ENCODE data around the gene SLC17A5. TPM values are rescaled to one million over a fixed set of nuclear protein-coding genes. Genes with fewer than 3 reads are reported as not detected.
"Not testable (repeated sequence)": the region's sequence is repeated elsewhere in the genome, so short reads cannot be mapped to it uniquely, and the experiment has no call there.

The SLC17A5 gene
- total RNA-seq, 2 donors from 2014 or later, result 4.8 to 6.4 TPM

DNA sequence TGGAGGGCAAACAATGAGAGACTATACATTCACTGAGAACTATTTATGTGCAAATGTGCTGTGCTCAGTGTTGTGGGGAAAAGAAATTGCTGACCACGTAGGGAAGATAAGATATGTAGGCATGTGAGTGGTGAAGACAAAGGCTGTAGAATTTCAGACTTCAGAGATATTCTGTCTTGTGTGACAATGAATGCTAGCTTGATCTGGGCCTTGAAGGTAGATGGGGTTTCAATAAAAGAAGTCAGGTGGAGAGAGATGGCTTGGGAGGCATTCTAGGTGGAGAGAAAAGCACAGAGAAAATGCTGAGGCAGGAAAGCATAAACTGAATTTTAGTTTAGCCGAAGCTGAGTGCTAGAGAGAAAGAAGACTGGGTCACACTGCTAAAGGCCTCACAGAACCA is 76.1 kb downstream of the SLC17A5 start:
- no peaks in the 10 kb centered on the region for H3K36me3 Mint-ChIP-seq (ENCODE audit: low read depth)
- no peak overlapping the region for H3K27ac Mint-ChIP-seq
- no peaks in the 10 kb centered on the region for H3K27me3 Mint-ChIP-seq
- no peak overlapping the region for H3K4me3 Mint-ChIP-seq
- peaks cover 6% of the 10 kb centered on the region for H3K4me1 Mint-ChIP-seq
- peaks cover 7% of the 10 kb centered on the region for H3K9me3 Mint-ChIP-seq
- no peak for ATAC-seq (replicated peaks)

DNA sequence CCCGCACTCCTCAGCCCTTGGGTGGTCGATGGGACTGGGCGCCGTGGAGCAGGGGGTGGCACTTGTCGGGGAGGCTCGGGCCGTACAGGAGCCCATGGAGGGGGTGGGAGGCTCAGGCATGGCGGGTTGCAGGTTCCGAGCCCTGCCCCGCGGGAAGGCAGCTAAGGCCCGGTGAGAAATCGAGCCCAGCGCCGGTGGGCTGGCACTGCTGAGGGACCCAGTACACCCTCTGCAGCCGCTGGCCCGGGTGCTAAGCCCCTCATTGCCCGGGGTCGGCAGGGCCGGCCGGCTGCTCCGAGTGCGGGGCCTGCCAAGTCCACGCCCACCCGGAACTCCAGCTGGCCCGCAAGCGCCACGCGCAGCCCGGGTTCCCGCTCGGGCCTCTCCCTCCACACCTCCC is 81.3 kb downstream of the SLC17A5 start:
- H3K4me1 Mint-ChIP-seq; H3K9me3 Mint-ChIP-seq; ATAC-seq (replicated peaks); H3K27ac Mint-ChIP-seq; H3K4me3 Mint-ChIP-seq; H3K36me3 Mint-ChIP-seq (ENCODE audit: low read depth); H3K27me3 Mint-ChIP-seq: not testable (repeated sequence)

DNA sequence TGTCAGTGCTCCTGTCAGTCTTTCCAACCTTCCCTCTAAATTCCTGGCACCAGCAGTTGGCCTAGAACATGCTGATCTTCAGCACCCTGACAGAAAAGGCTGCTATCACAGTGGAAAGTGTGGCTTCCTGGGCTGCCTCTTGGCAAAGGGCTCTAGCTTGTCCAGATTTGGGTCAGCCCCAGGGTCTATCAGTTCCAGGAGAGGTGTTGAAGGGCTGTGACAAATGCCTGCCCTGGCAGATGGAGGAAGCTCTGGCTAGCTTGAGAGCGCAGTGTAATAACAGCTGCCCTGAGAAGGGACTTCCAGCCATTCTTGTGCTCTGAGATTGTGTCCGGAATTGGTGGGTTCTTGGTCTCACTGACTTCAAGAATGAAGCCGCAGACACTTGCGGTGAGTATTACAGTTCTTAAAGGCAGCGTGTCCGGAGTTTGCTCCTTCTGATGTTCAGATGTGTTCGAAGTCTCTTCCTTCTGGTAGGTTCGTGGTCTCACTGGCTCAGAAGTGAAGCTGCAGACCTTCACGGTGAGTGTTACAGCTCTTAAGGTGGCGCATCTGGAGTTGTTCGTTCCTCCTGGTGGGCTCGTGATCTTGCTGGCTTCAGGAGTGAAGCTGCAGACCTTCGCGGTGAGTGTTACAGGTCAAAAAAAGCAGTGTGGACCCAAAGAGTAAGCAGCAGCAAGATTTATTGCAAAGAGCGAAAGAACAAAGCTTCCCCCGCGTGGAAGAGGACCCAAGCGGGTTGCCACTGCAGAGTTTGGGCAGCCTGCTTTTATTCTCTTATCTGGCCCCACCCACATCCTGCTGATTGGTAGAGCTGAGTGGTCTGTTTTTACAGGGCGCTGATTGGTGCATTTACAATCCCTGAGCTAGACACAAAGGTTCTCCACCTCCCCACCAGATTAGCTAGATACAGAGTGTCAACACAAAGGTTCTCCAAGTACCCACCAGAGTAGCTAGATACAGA is 82.3 kb downstream of the SLC17A5 start:
- not testable (repeated sequence) for H3K9me3 Mint-ChIP-seq; H3K27ac Mint-ChIP-seq; H3K36me3 Mint-ChIP-seq (ENCODE audit: low read depth); H3K4me1 Mint-ChIP-seq; H3K27me3 Mint-ChIP-seq
- ATAC-seq (replicated peaks), result peak; percentile 19
- H3K4me3 Mint-ChIP-seq, result peak overlapping the region; percentile 45

DNA sequence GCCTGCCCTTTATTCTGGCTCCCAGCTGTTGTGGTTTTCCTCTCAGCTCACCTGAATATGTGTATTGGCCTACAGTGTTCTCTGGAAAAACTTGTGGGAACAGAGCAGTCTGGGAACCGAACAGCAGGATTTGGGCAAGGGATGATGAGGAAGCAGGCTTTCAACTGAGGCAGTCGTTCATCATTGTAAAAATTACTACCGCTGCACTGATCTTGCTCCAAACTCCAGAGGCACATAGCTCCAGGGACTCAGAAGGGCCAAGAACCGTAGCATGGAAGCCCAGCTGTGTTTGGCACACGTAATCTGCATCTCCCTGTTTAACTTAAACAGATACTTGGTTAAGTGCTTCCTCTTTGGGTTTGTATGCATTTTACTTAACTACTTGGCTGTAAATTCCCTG is 84.7 kb downstream of the SLC17A5 start:
- Mint-ChIP-seq H3K4me3 (no peak overlapping the region), H3K27ac (no peak overlapping the region), H3K27me3 (no peaks in the 10 kb centered on the region), H3K36me3 (ENCODE audit: low read depth) (no peaks in the 10 kb centered on the region), H3K9me3 (no peaks in the 10 kb centered on the region), H3K4me1 (no peaks in the 10 kb centered on the region)
- no peak for ATAC-seq (replicated peaks)

DNA sequence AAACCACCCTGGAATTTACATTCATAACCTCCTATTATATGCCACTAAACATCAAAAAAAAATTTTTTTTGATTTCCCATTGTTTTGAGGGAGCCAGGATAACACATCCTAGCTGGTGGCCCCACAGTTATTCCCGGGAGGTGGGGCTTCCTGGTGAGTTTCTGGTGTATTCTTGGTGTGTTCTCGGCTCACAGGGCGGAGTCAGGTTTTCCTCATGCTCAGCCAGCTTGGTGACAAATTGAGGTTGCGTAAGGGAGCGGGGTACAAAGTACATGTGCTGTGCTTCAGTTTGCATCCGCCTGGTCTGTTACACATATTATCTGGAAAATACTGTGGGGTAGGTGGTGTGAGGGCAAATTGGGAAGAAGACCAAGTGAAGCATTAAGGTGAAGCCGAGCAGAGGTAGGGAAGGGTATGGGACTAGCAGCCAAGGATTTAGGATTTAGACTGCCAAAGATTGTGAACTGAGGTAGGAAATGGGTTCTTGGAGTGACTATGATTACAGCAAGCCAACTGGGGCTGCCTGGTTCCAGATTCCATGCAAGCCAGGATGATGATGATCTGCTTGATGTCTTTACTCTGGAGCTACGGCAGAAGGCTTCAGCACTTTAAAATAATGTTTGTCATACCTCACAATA is 86.7 kb downstream of the SLC17A5 start:
- no peak overlapping the region for H3K4me3 Mint-ChIP-seq

DNA sequence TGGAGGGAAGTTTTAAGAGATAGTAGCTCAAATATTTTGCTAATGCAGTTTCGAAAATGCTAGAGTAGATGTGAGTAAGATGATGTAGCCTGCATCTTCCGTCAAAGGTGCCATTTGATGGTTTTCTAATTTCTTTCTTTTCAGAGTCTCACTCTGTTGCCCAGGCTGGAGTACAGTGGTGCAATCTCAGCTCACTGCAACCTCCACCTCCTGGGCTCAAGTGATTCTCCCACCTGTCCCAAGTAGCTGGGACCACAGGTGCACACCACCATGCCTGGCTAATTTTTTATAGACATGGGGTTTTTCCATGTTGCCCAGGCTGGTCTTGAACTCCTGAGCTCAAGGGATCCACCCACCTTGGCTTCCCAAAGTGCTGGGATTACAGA is 87.3 kb downstream of the SLC17A5 start:
- H3K27me3 Mint-ChIP-seq; H3K36me3 Mint-ChIP-seq (ENCODE audit: low read depth); H3K4me1 Mint-ChIP-seq; H3K27ac Mint-ChIP-seq; ATAC-seq (replicated peaks); H3K9me3 Mint-ChIP-seq; H3K4me3 Mint-ChIP-seq: not testable (repeated sequence)

More for the DNA sequence above, 86.7 kb downstream of the SLC17A5 start:
- no peak overlapping the region for H3K27ac Mint-ChIP-seq
- no peaks in the 10 kb centered on the region for H3K4me1 Mint-ChIP-seq
- no peaks in the 10 kb centered on the region for H3K27me3 Mint-ChIP-seq
- H3K36me3 Mint-ChIP-seq (ENCODE audit: low read depth), result no peaks in the 10 kb centered on the region
- ATAC-seq (replicated peaks), result no peak
- no peaks in the 10 kb centered on the region for H3K9me3 Mint-ChIP-seq

DNA sequence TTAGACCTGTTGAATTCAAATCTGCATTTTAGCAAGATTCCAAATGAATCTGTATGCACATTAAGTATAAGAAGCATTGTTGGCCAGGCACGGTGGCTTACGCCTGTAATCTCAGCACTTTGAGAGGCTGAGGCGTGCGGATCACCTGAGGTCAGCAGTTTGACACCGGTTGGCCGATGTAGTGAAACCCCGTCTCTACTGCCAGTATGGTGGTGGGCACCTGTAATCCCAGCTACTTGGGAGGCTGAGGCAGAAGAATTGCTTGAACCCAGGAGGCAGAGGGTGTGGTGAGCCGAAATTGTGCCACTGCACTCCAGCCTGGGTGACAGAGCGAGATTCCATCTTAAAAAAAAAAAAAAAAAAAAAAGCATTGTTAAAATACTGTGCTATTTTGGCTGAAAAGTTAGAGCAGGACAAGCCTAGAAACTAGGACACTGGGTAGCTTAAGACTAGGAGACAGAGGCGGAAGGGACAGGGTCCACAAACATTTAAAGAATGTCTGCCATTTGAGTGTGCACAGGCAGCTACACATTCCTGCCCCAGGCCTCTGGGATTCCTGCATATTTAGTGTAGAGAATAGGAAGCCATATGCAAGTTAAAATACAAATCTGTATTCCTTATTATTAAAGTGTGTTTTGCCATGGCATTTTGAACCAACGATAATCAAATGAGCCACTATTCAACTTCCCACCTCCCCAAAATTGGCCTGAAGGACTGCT is 87.9 kb downstream of the SLC17A5 start:
- Mint-ChIP-seq H3K27me3 (no peaks in the 10 kb centered on the region), H3K36me3 (ENCODE audit: low read depth) (no peaks in the 10 kb centered on the region), H3K27ac (no peak overlapping the region), H3K4me3 (no peak overlapping the region), H3K4me1 (peaks cover 1% of the 10 kb centered on the region), H3K9me3 (no peaks in the 10 kb centered on the region)
- no peak for ATAC-seq (replicated peaks)

DNA sequence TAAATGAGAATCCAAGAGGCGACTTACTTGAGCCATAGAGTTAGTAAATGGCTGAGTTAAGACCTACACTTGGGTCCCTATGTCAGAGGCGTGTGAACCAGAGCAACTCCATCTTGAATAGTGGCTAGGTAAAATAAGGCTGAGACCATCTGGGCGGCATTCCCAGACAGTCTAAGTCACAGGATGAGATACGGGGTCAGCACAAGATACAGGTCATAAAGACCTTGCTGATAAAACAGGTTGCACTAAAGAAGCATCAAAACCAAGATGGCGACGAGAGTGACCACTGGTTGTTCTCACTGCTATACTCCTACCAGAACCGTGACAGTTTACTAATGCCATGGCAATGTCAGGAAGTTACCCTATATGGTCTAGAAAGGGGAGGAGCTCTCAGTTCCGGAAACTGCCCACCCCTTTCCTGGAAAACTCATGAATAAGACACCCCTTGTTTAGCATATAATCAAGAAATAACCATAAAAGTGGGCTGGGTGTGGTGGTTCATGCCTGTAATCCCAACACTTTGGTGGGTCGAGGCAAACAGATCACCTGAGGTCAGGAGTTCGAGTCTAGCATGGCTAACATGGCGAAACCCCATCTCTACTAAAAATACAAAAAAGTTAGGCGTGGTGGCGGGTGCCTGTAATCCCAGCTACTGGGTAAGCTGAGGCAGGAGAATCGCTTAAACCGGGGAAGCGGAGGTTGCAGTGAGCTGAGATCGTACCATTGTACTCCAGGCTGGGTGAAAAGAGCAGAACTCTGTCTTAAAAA is 89.0 kb downstream of the SLC17A5 start:
- Mint-ChIP-seq H3K27me3 (no peaks in the 10 kb centered on the region), H3K36me3 (ENCODE audit: low read depth) (no peaks in the 10 kb centered on the region), H3K9me3 (no peaks in the 10 kb centered on the region), H3K4me1 (peaks cover 5% of the 10 kb centered on the region), H3K4me3 (no peak overlapping the region), H3K27ac (peak overlapping the region; percentile 22)
- ATAC-seq (replicated peaks), result peak; percentile 18

DNA sequence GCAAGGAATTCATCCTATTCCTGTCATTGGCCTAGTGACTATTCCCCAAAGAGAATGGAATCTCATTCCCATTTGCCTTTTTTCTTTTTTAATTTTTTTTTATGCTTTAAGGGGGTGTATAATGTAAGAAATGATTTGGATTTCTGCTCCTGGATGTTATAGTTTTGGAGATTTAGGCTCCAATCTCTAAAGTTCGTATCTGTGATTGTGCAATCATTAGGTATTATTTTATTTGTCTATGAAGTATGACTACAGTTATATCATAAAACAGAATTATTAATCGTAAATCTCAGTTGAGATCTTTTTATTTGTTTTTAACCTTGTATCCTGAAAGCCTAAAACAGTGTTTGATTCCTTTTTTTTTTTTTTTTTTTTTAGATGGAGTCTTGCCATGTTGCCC is 91.2 kb downstream of the SLC17A5 start:
- H3K36me3 Mint-ChIP-seq (ENCODE audit: low read depth), result no peaks in the 10 kb centered on the region
- H3K9me3 Mint-ChIP-seq, result no peaks in the 10 kb centered on the region
- no peak for ATAC-seq (replicated peaks)
- peaks cover 5% of the 10 kb centered on the region for H3K4me1 Mint-ChIP-seq
- H3K27ac Mint-ChIP-seq, result no peak overlapping the region
- H3K27me3 Mint-ChIP-seq, result no peaks in the 10 kb centered on the region
- no peak overlapping the region for H3K4me3 Mint-ChIP-seq

DNA sequence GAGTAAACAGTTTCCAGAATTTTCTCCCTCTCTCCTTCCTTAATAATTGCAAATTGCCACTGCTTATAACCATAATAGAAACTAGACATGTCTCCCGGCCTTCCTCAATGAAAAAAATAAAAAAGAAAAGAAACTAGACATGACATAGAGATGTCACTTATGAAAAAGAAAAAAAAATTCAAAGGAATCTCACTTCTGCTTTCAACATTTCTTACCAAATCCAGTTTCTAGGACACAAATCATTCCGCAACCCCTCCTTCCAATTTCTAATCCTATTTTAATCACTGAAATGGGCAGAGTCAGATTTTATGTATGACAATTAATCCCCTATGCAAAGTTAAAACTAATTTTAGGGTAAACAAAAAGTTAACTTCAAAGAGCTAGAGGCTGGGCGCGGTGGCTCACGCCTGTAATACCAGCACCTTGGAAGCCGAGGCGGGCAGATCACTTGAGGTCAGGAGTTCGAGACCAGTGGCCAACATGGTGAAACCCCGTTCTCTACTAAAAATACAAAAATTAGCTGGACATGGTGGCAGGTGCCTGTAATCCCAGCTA is 92.9 kb downstream of the SLC17A5 start:
- Mint-ChIP-seq H3K4me1 (peaks cover 5% of the 10 kb centered on the region), H3K27ac (peak overlapping the region; percentile 5), H3K36me3 (ENCODE audit: low read depth) (no peaks in the 10 kb centered on the region), H3K4me3 (peak overlapping the region; percentile 28), H3K27me3 (no peaks in the 10 kb centered on the region), H3K9me3 (no peaks in the 10 kb centered on the region)
- no peak for ATAC-seq (replicated peaks)

DNA sequence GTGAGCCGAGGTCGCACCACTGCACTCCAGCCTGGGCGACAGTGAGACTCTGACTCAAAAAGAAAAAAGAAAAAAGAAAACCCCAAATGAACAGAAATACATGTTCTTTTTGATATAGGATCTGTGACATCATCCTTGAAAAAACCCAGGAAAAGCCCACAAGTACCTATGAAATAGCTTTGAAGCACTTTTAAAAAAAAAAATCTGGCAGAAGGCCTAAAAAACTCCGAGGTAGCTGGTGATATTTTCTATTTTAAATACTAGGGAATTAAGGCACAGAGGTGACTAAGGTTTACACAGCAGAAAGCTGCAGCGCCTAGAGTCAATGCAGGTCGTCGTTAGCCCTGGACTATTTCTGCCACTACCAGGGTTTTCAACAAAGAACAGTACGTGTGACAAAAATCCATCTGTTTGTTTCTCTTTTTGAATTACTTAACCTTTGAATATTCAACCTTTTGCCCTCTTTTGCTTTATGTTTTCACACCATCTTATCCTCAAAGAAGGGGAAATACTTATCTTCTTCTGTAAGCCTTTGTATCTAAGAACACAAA is 93.5 kb downstream of the SLC17A5 start:
- Mint-ChIP-seq H3K27me3 (no peaks in the 10 kb centered on the region), H3K9me3 (no peaks in the 10 kb centered on the region), H3K4me1 (peaks cover 5% of the 10 kb centered on the region), H3K4me3 (peak overlapping the region; percentile 28), H3K36me3 (ENCODE audit: low read depth) (no peaks in the 10 kb centered on the region), H3K27ac (peak overlapping the region; percentile 5)
- peak; percentile 85 for ATAC-seq (replicated peaks)

DNA sequence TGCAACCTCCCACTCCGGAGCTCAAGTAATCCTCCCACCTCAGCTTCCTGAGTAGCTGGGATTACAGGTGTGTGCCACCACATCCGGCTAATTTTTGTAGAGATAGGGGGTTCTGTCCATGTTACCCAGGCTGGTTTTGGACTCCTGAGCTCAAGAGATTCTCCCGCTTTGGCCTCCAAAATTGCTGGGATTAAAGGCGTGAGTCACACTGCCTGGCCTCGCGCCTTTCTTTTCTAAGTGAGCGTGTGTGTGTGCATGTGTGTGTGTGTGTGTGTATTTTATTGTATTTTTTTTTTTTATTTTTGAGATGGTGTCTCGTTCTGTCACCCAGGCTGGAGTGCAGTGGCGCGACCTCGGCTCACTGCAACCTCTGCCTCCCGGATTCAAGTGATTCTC is 94.4 kb downstream of the SLC17A5 start:
- H3K27me3 Mint-ChIP-seq; H3K4me3 Mint-ChIP-seq; H3K9me3 Mint-ChIP-seq; ATAC-seq (replicated peaks); H3K4me1 Mint-ChIP-seq; H3K36me3 Mint-ChIP-seq (ENCODE audit: low read depth): not testable (repeated sequence)
- peak overlapping the region; percentile 19 for H3K27ac Mint-ChIP-seq

DNA sequence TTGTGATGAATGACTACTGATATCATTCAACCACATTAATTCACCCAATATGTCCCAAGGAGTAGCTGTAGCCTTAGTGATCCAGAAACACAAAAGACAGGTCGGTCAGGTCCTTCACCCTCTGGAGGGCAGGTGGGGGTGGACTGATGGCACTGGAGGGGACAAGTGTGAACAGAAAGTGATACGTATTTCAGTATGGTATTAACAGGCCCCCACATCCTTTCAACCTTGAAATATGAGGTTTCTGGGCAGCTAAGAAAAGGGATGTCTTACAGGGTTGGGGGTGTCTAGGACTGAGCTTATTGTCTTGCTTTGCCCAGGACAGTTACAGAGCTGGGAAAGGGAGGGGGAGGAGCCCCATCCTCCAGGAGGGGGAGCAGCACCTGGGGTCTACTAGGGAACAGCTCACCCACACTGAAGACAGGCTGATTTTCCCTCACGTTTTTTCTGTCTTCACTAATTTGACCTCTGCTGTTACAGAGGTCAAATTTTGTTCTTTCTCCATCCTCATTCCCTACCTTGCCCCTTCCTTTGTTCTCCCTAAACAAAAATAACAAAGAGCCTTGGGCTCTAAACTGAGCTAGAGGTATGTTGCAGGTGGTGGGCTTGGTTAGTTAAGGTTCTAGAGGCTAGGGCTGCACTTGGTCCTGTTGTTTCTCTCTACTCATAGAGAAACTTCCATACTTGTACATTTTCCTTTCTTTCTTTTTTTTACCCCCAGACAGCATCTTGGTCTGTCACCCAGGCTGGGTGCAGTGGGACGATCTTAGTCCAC is 95.0 kb downstream of the SLC17A5 start:
- H3K9me3 Mint-ChIP-seq, result no peaks in the 10 kb centered on the region
- no peak overlapping the region for H3K4me3 Mint-ChIP-seq
- ATAC-seq (replicated peaks), result no peak
- no peaks in the 10 kb centered on the region for H3K36me3 Mint-ChIP-seq (ENCODE audit: low read depth)
- H3K4me1 Mint-ChIP-seq, result peaks cover 5% of the 10 kb centered on the region
- H3K27ac Mint-ChIP-seq, result peak overlapping the region; percentile 54
- H3K27me3 Mint-ChIP-seq, result no peaks in the 10 kb centered on the region
